Activated naive CD4-positive, alpha-beta T cell treated with anti-CD3 and anti-CD28 coated beads, Interleukin-2, amount 50 U/mL, for 72 hours (primary cell): ENCODE measurements around the gene PACRG. TPM values are rescaled to one million over a fixed set of nuclear protein-coding genes. Genes with fewer than 3 reads are reported as not detected.

Experiments used
- ATAC-seq, 2 donors: fragments of 150-1000 bp; cut with Tn5 transposase; 2 replicates each; pipeline ENCODE4 v1.10.0; 2021; ENCODE audit warnings: mild to moderate bottlenecking in 2 of 2, moderate library complexity in 2 of 2
- DNase-seq, 2 donors: peaks; one replicate each; pipeline ENCODE4 v3.0.0; 2021 to 2022; ENCODE audit warnings: low spot score in 2 of 2
- H3K27ac Mint-ChIP-seq, 2 donors: one replicate each; pipeline ENCODE4 v1.8.0; 2022; ENCODE audit warnings: mild to moderate bottlenecking in 2 of 2, mixed read lengths in 2 of 2
- H3K36me3 Mint-ChIP-seq, 2 donors: one replicate each; pipeline ENCODE4 v1.8.0; 2022; ENCODE audit warnings: mixed read lengths in 2 of 2
- H3K9me3 Mint-ChIP-seq, 2 donors: one replicate each; pipeline ENCODE4 v1.8.0; 2022; ENCODE audit warnings: mixed read lengths in 2 of 2
- total RNA-seq, 2 donors: library from RNA; stranded (reverse); gene quantifications; one replicate each; pipeline ENCODE4 v1.2.3, GENCODE V29; 2022

The PACRG gene
- total RNA-seq, 2 donors from 2014 or later = 0.43 TPM; not detected in 1

DNA sequence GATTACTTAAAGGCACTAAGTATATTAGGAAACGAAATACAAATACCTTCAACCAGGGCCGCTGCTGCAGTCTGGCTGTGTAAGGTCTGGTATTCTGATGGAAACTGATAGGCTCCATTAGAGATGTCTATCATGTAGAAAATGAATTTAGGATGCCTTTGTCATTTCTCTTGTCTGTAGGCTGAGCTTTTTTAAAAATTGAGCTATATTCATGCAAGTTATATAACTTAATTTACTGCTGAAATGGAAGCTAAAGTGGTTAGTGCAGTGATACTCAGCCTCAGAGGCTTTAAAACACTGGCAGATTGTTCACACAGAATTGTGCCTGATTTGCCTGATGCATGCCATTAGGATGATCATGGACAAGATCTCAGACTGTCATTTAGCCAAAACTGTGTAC, 400.6 kb downstream of the PACRG start:
- DNase-seq (no peak), ATAC-seq (no peak)
- H3K36me3 Mint-ChIP-seq = no peaks in the 10 kb centered on the region
- no peak overlapping the region for H3K27ac Mint-ChIP-seq
- peaks cover 0 to 2% of the 10 kb centered on the region in 2 donors for H3K9me3 Mint-ChIP-seq

DNA sequence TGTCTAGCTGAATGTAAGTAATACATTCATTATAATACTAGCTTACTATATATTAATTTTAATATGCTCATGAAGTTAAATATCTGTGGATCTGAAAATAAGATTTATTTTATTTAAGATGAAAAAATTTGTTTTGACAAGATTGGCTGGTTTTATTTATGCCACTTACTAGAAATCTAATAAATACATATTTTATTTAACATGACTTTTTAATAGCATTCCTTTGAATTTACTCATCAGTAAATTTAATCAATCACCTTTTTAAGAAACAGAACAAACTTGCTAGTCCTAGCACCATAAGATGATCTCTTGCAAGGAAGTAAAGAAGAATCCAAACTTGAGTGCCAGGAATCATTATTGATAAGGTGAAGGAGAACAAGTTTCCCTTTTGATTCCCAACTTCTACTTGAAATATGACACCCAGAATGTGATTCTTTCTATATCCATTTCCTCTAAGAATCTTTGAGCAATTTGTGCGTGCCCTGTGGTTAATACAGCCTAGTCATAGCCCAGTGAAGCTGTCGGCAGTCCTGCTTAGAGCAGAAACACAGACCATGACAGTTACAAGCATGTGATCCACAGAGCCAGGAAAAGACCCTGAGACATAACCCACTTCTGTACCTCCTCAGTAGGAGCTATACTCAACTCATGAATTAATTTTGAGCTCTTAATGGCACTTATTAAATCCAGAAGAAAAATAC, 404.4 kb downstream of the PACRG start:
- Mint-ChIP-seq H3K36me3 (no peaks in the 10 kb centered on the region), H3K27ac (no peak overlapping the region), H3K9me3 (no peaks in the 10 kb centered on the region)
- ATAC-seq (no peak), DNase-seq (no peak)

DNA sequence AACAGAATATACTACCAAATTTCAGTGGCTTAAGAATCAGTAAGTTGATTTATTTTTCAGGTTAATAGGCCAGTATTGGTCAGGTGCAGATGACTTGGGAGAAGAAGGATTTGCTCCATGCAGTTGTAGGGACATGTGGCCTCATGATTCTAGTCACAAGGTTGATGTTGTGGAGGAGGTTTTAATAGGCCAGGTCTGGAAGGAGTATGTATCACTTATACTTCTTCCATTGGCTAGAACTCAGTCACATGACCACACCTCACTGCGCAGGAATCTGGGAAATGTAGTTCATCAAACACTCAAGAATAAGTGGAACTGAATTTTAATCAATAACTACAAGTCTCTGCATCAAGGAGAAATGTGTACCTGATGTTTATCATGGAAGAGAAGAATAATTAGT, 405.2 kb downstream of the PACRG start:
- ATAC-seq = no peak
- DNase-seq = no peak
- Mint-ChIP-seq H3K36me3 (no peaks in the 10 kb centered on the region), H3K27ac (no peak overlapping the region), H3K9me3 (no peaks in the 10 kb centered on the region)

DNA sequence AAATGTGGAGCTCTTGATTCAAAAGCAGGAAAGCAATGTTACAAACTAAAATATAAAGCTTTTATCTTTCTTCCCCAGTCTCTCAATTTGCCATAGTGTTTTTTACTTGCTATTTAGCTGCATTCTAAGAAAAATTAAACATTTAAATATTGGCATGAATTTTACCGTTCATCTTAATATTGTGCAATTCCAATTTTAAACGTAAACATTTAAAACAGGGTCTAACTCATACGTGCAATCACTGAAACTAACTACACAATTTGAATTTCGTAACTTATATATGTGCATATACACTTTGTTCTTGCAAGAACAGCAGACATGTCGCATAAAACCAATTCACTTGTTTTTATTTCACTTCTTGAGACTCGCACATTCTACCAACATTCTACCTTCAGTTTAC, 405.9 kb downstream of the PACRG start:
- ATAC-seq (no peak), DNase-seq (no peak)
- H3K9me3 Mint-ChIP-seq = no peaks in the 10 kb centered on the region
- no peak overlapping the region for H3K27ac Mint-ChIP-seq
- no peaks in the 10 kb centered on the region for H3K36me3 Mint-ChIP-seq

DNA sequence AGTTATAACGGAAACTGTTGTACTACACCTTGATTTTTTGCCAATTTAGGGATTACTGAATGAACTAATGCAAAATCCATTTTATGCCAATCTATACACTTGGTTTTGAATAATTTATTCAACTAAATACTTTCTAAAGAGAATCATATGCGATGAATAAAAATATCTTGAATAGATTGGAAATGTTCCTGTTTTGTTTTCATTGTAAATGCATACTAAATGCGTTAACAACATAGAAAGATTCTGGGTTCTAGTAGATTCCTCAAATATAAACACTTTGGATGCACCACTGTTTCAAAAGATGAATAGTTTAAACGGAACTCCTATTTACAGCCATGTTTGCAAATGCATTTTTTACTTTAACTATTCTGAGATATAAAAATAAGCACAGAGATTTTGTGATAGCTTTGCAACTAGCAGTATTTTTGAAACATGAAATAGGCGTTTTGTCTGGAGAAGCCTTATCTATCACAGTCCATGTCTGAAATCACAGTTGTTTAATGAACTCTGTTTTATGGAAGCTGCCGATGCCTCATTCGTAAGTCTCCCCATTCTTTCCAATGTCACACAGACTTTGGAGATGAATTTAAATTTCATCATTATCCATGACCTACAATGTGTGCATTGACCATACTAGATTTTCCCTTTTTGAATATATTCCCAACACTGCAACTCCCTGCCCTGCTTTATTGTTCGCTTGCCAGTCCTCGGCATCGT, 409.1 kb downstream of the PACRG start:
- Mint-ChIP-seq H3K9me3 (no peaks in the 10 kb centered on the region), H3K27ac (no peak overlapping the region)
- ATAC-seq = no peak

DNA sequence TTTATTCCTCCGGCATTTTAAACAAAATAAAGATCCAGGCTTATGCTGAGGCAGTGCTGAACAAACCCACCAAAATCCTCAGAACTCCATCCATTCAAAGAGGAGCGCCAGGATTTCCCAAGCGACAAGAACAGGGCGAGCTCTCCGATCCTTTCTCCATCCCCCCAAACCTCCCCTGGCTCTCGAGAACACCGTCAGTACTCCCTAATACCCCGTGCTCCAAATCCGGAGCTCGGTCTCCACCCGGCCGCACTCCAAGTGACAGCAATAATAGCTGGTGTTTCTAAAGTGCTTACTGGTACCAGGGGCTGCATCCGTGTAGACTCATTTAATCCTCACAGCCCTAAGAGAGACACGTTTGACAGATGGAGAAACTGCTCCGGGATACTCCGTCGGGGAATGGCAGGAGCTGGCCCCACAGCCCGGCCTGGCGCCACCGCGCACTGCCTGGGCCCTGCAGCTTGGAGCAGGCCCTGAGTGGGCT, 409.7 kb downstream of the PACRG start:
- Mint-ChIP-seq H3K36me3 (peaks cover 0 to 5% of the 10 kb centered on the region in 2 donors), H3K9me3 (no peaks in the 10 kb centered on the region), H3K27ac (no peak overlapping the region)
- ATAC-seq (no peak), DNase-seq (no peak)

More for the DNA sequence above, 409.1 kb downstream of the PACRG start:
- peaks cover 0 to 5% of the 10 kb centered on the region in 2 donors for H3K36me3 Mint-ChIP-seq
- DNase-seq = no peak

DNA sequence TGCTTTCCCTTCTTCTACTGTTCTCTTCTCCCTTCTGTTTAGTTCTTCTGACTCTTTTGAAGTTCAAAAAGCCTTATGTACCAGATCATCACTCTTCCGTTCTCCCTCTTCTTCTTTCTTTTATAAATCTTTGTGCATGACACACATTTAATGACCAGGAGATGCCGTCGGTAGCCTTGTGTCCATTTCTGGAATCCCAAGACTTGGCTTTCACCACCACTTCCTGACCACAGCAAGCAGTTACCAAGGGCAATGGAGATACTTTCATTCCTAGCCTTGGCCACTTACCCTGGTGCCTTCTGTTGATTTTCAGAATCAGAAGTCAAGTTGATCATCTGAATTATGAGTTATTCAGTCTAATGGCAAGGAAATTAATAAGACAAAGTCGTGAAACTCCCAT, 418.3 kb downstream of the PACRG start:
- Mint-ChIP-seq H3K36me3 (no peaks in the 10 kb centered on the region), H3K9me3 (no peaks in the 10 kb centered on the region), H3K27ac (no peak overlapping the region)
- ATAC-seq (no peak), DNase-seq (no peak)

DNA sequence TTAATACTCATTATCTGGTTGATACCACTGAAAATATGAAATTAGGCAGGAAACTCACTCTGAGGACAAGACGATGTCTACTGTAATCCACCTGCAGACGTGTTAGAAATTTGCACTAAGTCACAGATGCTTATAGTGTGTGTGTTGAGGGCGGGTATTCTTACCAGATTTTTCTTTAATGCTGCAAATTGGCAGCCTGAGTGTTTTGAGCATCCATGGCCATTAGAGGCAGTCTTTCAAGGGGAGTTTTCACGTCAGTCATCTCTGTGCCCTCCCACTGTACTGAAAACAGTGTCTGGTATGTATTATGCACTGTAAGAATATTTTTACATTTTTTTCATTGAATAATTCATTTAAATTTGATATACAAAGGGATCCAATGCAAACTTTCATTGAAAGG, 420.2 kb downstream of the PACRG start:
- Mint-ChIP-seq H3K27ac (no peak overlapping the region), H3K36me3 (no peaks in the 10 kb centered on the region), H3K9me3 (no peaks in the 10 kb centered on the region)
- ATAC-seq (no peak), DNase-seq (no peak)

DNA sequence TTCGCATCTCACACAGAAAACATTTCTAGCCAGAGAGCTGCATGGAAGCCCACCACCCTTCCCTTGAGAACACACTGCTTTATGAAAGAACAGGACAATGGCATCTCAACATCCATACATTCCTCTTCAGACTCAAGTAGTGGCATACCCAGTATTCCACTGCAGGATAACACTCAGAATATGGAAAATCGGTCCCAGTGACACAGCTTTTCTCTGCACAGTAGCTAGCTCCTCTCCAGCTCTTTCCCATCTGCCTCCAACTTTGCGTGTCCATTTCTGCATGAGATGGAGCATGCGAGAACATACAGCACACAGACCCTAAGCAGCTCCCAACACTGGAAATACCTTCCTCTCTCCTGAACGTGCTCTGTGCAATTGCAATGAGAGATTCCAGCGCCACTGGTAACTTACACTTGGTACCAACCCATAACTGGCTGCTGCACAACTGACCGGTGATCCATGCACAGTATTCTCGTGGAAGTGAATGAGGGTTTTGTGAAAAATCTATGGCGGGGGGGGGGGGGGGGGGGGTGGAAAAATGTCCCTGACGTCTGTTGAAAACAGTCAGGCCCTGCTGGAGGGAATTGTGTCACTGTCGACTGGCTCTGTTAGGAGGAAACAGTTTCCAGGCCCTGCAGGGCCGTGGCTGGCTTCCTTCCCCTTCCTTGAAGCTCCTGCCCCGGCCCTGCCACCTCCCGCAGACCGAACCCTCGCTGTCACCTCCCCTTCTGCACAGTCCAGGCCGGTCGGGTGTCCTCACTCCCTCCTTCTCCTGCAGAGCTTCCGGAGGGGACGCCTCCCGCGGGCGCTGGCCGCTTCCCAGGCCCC, 420.9 kb downstream of the PACRG start:
- no peaks in the 10 kb centered on the region for H3K36me3 Mint-ChIP-seq
- no peaks in the 10 kb centered on the region for H3K9me3 Mint-ChIP-seq
- ATAC-seq (no peak), DNase-seq (no peak)
- H3K27ac Mint-ChIP-seq = no peak overlapping the region

DNA sequence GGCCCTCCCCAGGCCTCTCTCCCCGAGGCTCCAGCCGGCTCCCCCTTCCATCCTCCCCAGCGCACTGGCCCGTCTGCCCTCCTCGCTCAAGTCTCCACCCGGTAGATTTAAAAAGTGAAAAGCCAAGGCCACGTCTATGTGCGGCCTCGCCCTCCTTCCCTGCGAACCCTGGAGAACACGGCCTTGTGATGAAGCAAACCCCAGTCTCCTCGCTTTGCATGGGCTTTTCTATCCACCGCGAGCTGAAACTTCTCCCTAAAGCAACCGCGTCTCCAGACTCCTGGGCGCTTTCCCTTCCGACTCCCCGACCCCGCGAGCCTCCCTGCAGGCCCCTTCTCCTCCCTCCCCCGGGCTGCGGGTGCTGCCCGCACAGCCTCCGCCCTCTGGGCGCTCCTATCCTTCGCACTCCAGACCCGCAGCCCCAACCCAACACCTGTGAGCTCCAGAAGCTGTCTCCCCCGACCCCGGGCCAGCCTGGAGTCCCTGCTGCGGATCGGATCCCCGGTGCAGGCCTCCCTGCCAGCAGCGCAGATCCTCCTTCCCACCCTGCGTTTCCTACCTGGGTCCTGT, 421.6 kb downstream of the PACRG start:
- no peaks in the 10 kb centered on the region for H3K9me3 Mint-ChIP-seq
- ATAC-seq = no peak

DNA sequence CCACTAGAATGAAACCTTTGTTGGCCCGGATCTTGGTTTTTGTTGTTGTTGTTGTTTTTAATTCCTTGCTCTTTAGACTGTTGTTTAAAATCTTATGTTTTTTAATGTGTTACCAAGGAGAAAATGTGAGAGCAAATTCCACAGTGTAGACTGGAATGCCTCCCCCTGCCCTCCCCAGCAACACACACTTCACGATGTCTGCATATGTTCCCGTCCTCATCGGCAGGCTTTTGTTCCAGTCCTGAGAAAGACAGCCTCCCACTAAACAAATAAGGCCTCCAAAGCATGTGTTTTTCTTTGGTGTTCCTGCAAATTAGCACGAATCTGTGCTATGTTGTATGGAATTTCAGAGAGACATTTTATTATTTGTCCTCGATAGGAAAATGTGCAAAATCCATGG, 423.4 kb downstream of the PACRG start:
- no peak for ATAC-seq
- H3K27ac Mint-ChIP-seq = no peak overlapping the region
- no peaks in the 10 kb centered on the region for H3K9me3 Mint-ChIP-seq
- no peak for DNase-seq
- no peaks in the 10 kb centered on the region for H3K36me3 Mint-ChIP-seq

More for the DNA sequence above, 421.6 kb downstream of the PACRG start:
- no peak for DNase-seq
- Mint-ChIP-seq H3K36me3 (no peaks in the 10 kb centered on the region), H3K27ac (no peak overlapping the region)

DNA sequence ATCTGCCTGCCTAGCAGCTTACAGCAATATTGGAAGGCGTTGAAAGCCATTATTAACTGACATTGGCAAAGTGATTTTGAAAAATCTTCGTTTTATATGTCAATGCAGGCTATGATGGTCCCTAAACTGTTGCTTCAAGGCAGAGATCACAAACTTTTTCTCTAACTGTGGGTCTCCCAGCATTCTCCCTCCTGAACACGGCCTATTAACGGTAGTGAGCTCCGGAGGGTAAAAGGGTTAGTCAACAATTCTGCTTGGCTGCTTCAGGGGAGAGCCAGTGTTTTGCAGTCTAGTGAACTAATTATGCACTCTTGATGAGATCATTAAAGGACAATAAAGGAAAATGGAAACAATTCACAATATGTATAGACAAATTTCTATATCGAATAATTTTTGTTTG, 424.9 kb downstream of the PACRG start:
- Mint-ChIP-seq H3K36me3 (no peaks in the 10 kb centered on the region), H3K27ac (no peak overlapping the region), H3K9me3 (no peaks in the 10 kb centered on the region)
- ATAC-seq (no peak), DNase-seq (no peak)

DNA sequence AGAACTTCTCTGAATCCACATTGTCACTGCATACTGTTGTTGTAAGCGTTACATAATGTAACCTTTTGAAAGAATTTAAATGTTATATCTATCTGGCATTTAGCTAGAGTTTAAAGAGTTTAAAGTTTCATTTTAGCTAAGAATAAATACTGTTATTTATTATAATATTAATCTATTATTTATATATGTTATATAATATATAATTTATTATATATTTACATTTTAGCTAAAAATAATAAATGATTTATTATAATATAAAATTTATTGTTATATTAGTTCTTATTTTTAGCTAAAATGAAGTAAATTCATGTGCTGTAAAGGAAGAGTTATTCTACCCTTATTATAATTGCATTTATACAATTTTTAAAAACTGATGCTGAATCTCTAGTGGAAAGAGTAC, 431.3 kb downstream of the PACRG start:
- Mint-ChIP-seq H3K9me3 (no peaks in the 10 kb centered on the region), H3K27ac (no peak overlapping the region), H3K36me3 (no peaks in the 10 kb centered on the region)
- no peak for ATAC-seq
- DNase-seq = no peak

DNA sequence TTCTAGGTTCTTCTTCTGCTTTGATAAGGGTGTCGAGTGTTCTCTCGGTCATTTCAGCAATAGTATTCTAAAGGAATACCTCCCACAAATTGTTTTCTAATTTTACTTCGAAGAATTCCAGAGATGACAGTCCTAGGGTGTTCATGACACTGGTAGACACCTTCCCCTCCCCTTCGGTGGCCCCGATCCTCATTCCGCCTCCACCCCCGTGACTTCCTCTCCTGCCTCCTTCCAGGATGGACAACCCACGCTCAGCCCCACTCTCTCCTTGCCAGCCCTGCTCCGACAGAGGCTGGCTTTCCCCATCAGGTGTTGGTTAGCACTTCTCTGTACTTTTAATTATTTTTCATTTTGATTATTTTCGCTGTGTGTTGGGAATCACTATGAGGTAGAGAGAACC, 431.9 kb downstream of the PACRG start:
- Mint-ChIP-seq H3K36me3 (no peaks in the 10 kb centered on the region), H3K27ac (no peak overlapping the region), H3K9me3 (no peaks in the 10 kb centered on the region)
- ATAC-seq = no peak
- no peak for DNase-seq

DNA sequence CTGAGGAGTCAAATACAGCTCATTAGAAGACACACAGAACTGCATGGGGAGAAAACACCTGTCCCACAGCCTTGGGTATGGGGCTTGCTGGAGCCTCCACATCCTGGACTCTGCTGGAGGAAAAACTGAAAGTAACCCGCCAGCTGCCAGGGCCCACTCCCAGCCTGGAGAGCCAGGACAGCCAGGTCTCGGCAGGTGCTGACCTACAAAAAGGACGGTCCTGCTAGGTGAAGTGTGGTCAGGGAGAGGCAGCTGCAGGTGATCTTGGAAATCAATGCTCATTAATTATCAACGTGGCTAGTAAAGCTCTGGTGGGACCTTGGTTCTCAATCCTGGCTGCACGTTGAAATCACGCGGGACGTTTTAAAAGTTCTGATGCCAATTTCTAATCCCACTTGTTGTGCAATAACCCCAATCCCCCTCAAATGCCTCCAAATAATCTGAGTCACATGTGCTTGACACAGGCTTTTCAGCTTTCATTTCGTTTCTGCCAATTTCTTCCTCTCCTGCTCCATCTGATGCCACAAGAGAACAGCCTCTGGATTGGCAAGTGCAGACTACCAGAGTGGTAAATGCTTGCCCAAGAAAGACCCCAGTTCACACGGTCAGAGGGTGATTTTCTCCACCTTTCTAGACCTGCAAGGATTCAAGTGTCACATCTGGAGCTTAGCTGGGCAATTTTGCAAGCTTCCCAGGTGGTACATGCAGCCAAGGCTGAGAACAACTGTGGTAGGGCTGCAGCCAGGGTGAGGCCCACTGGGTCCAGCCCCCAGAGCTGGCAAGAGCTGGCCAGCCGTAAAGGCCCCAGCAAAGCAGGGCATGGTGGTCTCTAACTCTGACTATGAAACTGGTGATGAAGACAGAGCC, 434.5 kb downstream of the PACRG start:
- no peak overlapping the region for H3K27ac Mint-ChIP-seq
- ATAC-seq (no peak), DNase-seq (no peak)
- no peaks in the 10 kb centered on the region for H3K9me3 Mint-ChIP-seq
- H3K36me3 Mint-ChIP-seq = no peaks in the 10 kb centered on the region

DNA sequence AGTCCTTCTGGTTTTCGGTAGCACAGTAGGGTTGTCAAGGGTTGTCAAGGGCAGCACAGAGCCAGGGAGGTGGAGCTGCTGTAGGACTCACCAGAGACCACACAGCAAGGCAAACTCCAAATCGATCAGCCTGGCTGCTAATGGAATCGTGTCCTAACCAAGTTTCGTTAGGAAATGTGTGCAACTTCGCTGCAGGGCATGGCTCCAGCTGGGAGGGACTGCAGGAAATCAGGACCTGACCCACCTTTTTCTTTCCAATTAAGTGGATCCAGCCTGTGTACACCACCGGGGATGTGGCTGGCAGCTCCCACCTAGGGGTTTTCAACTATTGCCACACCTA, 435.1 kb downstream of the PACRG start:
- DNase-seq (no peak), ATAC-seq (no peak)
- Mint-ChIP-seq H3K9me3 (no peaks in the 10 kb centered on the region), H3K36me3 (no peaks in the 10 kb centered on the region), H3K27ac (no peak overlapping the region)
